Measurements from ENCODE around the gene ERMP1.
"Not testable (repeated sequence)": the region's sequence is repeated elsewhere in the genome, so short reads cannot be mapped to it uniquely, and the experiment has no call there.

The ERMP1 gene

DNA sequence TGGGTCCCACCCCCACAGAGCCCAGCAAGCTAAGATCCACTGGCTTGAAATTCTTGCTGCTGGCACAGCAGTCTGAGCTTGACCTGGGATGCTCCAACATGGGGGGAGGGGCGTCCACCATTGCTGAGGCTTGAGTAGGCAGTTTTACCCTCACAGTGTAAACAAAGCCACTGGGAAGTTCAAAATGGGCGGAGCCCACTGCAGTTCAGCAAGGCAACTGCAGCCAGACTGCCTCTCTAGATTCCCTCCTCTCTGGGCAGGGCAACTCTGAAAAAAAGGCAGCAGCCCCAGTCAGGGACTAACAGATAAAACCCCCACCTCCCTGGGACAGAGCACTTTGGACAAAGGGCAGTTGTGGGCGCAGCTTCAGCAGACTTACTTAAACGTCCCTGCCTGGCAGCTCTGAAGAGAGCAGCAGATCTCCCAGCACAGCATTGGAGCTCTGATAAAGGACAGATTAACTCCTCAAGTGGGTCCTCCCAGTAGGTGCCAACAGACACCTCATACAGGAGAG, 53.2 kb downstream of the ERMP1 start:
- not testable (repeated sequence) for DNase-seq

DNA sequence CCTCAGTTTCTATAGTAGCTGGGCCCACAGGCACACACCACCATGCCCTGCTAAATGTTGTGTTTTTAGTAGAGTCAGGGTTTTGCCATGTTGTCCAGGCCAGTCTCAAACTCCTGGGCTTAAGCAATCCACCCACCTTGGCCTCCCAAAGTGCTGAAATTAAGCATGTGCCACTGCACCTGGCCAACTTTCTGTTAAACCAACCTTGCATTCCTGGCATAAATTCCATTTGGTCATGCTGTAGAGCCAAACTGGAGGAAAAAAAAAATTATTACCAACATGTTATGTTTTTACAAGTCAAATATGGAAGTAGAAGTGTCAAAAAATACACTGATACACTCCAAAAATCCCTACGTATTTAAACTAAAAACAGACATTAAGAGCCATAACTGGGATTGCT, 54.1 kb downstream of the ERMP1 start:
- DNase-seq, result no peak

DNA sequence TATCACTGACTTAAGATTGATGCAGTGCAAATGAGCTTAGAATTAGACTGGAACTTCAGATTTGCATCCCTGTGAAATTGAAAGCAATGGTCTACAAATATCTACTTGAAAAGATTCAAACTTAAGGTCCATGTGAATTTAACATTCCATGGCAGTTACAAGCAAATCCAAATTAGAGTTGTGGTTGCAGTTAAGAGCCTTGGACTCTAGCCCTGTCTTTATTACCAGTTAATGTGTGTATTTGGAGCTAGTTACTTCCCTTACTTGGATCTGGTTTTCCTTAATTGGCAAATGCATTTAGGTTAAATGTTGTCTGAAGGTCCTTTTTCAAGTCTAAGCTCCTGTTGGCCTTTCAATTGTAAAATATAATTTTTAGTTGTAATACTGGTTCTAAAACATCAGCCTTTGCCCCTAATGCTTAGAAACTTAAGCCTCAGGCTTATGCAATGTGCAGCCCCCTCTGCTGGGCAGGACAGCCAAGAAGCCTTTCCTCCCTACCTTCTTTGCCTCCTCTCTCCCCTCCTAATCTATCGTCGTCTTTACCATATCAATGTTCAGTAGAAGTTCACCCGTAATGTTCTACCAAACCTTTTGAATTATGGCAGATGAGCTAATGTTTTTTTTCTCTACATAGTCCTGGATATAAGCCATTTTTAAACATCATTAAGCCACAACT, 59.5 kb downstream of the ERMP1 start:
- no peak for DNase-seq

- no peak for DNase-seq
Measured at GRCh38 chr9:5767968-5768932, 64.7 kb downstream of the ERMP1 start.

GRCh38 chr9:5764130-5764868, 68.6 kb downstream of the ERMP1 start:
- DNase-seq, result no peak

DNA sequence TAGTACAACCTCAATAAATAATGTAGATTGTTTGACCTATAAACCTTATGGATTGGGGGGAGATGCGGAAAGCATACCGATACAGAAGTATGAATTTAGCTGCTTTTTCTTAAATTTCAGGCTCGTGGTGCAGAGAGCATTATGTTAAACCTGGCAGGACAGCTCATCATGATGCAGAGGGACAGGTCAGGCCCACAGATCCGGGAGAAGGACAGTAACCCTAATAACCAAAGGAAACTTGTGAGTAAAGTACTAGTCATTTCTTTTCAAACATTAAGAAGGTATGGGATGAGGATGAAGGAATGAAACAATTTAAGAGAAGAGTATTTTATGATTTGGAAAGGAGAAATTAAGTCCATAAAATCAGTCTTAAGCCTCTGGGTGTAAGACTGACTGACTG, 70.5 kb downstream of the ERMP1 start:
- peak; percentile 69 for DNase-seq

DNA sequence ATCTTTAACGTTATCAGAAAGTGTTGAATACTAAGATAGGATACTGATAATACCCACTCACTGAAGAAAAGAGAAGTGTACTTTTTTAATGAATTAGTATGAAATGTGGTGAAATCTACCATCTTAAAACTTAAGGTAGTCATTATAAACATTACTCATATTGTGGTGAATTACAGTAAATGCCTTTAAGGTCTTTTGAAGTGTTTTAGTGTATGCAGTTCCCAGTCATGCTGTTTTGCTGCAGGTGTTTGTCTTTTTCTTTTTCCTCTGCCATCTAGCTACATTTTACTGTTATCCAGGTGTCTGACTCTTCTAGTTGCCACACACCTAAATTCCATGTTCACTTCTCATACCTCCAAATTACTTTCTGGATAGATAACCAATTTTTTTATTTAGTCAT, 72.6 kb downstream of the ERMP1 start:
- peak; percentile 10 for DNase-seq

DNA sequence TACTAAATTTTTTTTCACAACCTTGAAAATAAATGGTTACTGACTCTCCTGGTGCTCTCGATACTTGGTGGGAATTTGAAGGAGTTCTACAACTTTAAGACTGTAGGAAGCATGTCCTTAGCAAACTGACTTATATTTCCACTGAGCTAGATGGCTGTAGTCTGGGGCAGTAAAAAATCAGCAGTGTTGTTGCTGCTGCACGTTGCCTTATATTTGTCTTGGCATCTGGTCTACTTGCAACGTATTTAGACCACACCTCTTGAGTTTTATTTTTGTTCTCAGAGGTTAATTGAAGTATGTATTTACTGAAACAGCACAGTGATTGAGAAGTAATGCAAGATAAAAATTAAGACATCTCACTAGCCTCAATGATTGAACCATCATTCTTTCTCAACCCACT, 76.3 kb downstream of the ERMP1 start:
- DNase-seq, result no peak

- DNase-seq, result no peak
Measured at GRCh38 chr9:5750569-5750968, 82.3 kb downstream of the ERMP1 start.

- no peak for DNase-seq
Measured at GRCh38 chr9:5749306-5749705, 83.6 kb downstream of the ERMP1 start.

- DNase-seq, result no peak
Measured at GRCh38 chr9:5748438-5748837, 84.5 kb downstream of the ERMP1 start.

- no peak for DNase-seq
Measured at GRCh38 chr9:5743109-5743508, 89.8 kb downstream of the ERMP1 start.

DNA sequence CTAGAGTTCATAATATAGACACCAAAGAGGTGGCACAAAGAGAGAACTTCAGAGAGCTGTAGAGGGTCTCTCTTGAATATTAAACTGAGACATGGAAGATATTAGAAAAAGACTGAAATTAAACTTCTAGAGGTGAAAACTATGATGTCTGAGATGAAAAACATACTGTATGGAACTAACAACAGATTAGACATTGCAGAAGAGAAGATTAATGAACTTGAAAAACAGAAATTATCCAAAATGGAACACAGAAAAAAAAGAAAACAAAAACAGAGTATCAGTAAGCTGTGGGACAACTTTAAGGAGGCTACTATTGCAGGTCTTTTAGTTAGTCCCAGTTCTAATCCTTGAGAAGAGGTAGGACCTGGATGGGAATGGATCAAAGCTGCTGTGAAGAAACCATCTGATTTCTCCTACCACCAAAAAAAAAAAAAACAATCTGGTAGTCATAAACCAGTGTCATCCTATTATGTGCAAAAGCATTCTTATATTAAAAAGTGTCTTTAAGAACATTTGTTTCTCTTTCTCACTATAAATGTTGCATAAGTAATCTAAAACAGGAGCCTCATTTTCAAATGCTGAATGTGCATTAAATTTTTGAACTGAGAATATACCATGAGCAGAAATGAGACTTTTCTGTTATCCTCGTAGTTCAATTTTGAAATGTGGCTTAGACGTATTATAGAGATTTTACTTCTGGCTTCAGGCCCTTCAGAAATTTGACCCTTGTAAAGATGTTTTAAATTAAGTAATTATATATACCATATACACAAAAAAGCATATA, 96.2 kb downstream of the ERMP1 start:
- no peak for DNase-seq

GRCh38 chr9:5735072-5735471, 97.8 kb downstream of the ERMP1 start:
- DNase-seq, result no peak

All from HCEC 1CT (cell line).